Measurements from ENCODE around the gene PDE4B.

Gene PDE4B

DNA sequence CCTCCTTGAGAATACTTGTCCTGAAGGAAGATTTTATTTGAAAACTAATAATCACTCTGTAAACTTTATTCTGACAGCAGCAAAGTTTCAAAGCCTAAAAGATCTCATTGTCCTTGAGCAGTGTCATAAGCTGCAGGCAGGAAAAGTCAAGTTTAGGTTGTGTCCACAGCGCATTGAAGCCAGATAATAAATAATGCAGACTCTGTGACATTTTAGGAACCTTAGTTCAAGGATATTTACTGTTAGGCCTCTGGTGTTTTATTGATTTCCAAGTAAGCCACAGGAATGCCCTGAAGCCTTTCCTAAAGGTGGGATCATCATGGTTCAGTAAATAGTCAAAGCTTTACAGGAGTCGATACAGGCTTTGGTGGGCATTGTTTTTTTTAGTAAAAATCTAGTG lies 384.8 kb downstream of the PDE4B start:
- DNase-seq (ENCODE audit: low spot score) = no peak
- H3K27ac ChIP-seq = no peak overlapping the region
- TF ChIP-seq, protein P1, sequence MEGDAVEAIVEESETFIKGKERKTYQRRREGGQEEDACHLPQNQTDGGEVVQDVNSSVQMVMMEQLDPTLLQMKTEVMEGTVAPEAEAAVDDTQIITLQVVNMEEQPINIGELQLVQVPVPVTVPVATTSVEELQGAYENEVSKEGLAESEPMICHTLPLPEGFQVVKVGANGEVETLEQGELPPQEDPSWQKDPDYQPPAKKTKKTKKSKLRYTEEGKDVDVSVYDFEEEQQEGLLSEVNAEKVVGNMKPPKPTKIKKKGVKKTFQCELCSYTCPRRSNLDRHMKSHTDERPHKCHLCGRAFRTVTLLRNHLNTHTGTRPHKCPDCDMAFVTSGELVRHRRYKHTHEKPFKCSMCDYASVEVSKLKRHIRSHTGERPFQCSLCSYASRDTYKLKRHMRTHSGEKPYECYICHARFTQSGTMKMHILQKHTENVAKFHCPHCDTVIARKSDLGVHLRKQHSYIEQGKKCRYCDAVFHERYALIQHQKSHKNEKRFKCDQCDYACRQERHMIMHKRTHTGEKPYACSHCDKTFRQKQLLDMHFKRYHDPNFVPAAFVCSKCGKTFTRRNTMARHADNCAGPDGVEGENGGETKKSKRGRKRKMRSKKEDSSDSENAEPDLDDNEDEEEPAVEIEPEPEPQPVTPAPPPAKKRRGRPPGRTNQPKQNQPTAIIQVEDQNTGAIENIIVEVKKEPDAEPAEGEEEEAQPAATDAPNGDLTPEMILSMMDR (IDR thresholded peaks at IDR 0.05) = no peak
- H3K4me3 ChIP-seq = no peak overlapping the region

DNA sequence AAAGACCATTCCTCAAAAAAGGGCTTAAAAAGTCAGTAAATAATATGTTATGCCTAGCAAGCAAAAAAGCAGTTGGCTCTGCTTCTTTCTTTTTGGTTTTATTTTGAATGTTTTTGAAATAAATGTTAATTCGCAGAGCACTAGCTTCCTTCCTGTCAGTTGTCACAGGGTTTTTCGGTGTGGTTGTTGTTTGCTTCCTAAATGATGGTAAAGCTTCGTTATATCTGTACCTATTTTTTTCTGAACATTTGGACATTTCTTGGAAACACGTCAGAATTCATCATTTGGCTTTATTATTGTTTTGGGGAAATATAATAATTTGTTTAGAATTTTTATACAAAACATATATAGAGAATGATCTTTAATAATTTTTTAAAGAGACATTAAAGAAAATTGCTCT lies 389.3 kb downstream of the PDE4B start:
- no peak overlapping the region for H3K27ac ChIP-seq

DNA sequence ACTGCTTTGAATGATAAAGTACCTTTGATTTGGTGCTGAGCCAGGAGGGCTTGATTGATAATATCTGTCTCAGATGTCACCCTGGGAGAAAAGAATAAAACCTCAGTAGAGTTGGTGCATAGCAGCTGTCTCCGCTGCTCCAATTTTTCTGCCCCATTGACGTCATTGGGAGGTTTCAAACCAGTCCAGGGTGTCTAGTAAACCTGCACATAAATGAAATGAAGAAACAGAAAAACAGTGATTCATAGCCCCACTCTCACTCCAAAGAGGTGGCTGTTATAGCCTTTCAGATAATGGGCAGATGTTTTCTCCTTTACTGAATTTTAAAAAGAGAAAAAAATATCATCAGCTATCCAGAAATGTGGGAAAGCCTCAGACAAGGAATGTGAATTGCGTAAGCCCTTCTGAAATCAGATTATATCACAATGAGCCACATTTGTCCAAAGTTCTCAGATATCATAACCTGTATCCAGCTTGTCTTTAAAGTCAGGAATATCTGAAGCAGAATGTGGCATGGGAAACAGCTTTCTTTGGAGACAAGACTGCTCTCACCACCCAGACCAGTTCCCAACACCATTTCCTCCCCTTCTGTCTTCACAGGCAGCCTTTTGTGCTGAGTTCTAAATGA lies 390.0 kb downstream of the PDE4B start:
- no peak overlapping the region for H3K27ac ChIP-seq
- TF ChIP-seq, protein P1 (IDR thresholded peaks at IDR 0.05) = no peak
- no peak overlapping the region for H3K4me3 ChIP-seq
- no peak for DNase-seq (ENCODE audit: low spot score)

More for the DNA sequence above, 389.3 kb downstream of the PDE4B start:
- TF ChIP-seq, protein P1 (IDR thresholded peaks at IDR 0.05) = no peak
- no peak overlapping the region for H3K4me3 ChIP-seq
- DNase-seq (ENCODE audit: low spot score) = no peak

DNA sequence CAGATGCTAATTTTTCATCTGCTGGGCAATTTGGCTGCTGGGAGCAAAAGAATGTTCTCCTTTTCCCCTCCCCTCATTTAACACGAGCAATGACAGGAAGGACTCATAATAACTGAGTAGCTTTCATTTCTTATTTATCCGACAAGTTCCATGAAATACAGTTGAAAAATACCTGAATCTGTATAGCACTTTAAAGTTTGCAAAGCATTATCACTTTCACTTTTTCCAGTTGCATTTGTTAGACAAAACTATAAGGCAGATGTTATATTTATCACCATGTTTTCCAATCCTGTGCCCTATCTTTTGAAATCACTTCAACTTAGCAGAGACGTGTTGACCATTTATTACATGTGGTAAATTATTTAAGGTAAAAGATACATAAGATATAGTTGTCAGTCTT lies 390.7 kb downstream of the PDE4B start:
- no peak overlapping the region for H3K4me3 ChIP-seq
- no peak for DNase-seq (ENCODE audit: low spot score)
- no peak overlapping the region for H3K27ac ChIP-seq
- TF ChIP-seq, protein P1 (IDR thresholded peaks at IDR 0.05) = no peak

DNA sequence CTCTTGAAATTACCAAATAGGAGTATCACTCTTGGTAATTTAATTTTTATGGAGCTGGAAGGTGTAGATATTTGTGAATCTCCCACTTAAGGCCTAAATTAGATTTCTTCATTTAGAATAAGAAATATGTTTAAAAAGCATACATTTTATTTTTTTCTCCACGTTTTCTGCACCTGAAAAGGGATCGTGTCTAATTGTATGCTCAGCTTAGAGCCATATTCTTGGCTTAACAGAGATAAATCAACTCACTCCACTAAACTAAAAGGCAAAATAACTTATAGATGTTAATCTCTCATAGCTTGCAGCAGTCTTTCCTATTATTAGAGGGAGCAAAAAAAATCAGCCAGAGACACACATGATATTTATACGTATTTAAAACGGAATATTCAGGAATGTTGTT lies 404.4 kb downstream of the PDE4B start:
- H3K27ac ChIP-seq = no peak overlapping the region
- TF ChIP-seq, protein P1 (IDR thresholded peaks at IDR 0.05) = no peak
- DNase-seq (ENCODE audit: low spot score) = no peak
- no peak overlapping the region for H3K4me3 ChIP-seq

DNA sequence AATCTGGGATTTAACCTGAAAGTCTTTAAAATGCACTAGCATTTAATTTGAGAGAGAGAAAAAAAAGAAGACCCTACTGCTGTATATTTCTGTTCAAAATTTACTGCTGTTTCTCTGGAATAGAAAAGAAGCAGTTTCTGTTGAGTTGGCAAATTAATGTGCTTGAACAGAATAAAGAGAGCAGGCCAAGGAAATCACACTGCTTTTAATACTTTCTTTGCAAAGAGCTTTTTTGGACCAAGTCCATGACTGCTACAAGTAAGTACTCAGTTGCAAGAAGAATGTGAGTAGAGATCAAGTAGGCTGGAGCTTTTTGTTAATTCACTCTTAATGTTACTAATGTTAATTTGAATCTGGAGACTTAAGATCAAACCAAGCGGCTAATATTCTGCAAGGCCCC lies 405.1 kb downstream of the PDE4B start:
- TF ChIP-seq, protein P1 (IDR thresholded peaks at IDR 0.05) = no peak
- Histone ChIP-seq H3K27ac (no peak overlapping the region), H3K4me3 (no peak overlapping the region)
- no peak for DNase-seq (ENCODE audit: low spot score)

DNA sequence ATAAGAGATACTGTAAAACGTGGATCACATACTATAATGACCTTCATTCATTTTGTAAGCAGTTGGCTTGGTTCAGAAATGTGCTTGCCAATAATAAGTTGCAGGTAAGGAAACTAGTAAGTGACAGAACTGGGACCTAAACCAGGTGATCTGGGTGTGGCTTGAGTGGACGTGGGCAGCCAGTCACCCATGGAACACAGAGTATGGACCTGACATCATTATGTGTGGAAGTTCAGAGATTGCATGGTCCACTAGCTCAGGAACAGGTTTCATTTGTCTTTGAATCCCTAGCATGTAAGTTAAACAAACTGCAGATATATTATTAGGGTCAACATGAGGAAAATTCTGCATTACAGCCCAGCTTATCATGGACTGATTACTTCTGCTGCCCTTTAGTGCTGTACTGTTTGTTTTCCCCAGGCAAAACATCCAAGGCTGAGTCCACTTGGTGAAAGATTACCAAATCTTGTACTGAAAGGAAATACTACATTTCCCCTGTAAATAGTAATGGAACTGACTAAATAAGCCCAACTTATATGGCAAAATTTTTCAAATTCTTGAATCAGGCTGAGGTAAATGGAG lies 414.0 kb downstream of the PDE4B start:
- no peak for DNase-seq (ENCODE audit: low spot score)
- Histone ChIP-seq H3K4me3 (no peak overlapping the region), H3K27ac (no peak overlapping the region)
- TF ChIP-seq, protein P1 (IDR thresholded peaks at IDR 0.05) = no peak

Measured in coronary artery (tissue), 2 donors.